Transverse colon (tissue), 3 donors: ENCODE data around the gene CTSV.

ENCODE experiments used
- POLR2A ChIP-seq: fragments of 450-650 bp; IDR thresholded peaks from one replicate; pipeline ENCODE4 v1.6.1; 2016; ENCODE audit warnings: antibody characterized with exemption, mild to moderate bottlenecking, moderate library complexity
- TF ChIP-seq, protein P1 (sequence below), 5 experiments: fragments of 200-600 bp in 3 of 5; fragments of 450-650 bp in 2 of 5; sonication (generic) in 3 of 5; IDR thresholded peaks; 1 replicate in 2 of 5; 2 replicates in 3 of 5; pipeline ENCODE4 v1.5.1; 2016 to 2017; ENCODE audit warnings: antibody characterized with exemption in 5 of 5, inconsistent platforms in 3 of 5, mild to moderate bottlenecking in 2 of 5, moderate library complexity in 1 of 5

GRCh38 chr9:97057651-97058050 lies 18.7 kb upstream of the CTSV start:
- no peak for TF ChIP-seq POLR2A
- TF ChIP-seq, protein P1, sequence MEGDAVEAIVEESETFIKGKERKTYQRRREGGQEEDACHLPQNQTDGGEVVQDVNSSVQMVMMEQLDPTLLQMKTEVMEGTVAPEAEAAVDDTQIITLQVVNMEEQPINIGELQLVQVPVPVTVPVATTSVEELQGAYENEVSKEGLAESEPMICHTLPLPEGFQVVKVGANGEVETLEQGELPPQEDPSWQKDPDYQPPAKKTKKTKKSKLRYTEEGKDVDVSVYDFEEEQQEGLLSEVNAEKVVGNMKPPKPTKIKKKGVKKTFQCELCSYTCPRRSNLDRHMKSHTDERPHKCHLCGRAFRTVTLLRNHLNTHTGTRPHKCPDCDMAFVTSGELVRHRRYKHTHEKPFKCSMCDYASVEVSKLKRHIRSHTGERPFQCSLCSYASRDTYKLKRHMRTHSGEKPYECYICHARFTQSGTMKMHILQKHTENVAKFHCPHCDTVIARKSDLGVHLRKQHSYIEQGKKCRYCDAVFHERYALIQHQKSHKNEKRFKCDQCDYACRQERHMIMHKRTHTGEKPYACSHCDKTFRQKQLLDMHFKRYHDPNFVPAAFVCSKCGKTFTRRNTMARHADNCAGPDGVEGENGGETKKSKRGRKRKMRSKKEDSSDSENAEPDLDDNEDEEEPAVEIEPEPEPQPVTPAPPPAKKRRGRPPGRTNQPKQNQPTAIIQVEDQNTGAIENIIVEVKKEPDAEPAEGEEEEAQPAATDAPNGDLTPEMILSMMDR (IDR thresholded peaks at IDR 0.05) = no peak
